Colon (tissue), 2 donors: ENCODE measurements around the gene NT5M.

Experiments used
- FAIRE-seq: peaks from 2 replicates; lab custom pipeline; 2012; peaks lifted over from hg19 to GRCh38; lab: Jason Lieb, UNC
- donor health status: control.
- donor health status: control.

The NT5M gene

DNA sequence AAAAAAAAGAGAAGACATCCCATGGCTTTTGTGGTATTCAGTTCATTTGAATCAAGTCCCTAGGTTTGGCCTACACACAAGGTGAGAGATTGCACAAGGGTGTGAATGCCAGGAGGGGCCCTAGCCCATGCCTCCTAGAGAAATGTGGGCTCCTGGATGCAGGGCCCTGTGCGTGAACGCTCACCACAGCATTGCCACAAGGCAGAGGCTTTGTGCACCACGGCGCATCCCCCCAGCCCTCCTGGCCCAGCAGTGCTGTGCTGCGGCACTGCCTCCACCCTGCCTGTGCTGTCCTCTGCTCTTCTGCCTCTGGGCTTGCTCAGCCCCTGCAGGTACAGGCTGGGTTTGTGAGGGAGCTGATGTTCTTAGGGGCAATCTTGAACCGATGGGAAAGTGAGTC is 92.7 kb downstream of the NT5M start:
- FAIRE-seq = no peak
